ENCODE results near the gene NME3. TPM values are rescaled to one million over a fixed set of nuclear protein-coding genes. Genes with fewer than 3 reads are reported as not detected.

Gene NME3
- total and polyA plus RNA-seq, 9 of the 15 experiments (the other 6 are each of a cell fraction or from before 2014, with no cell fraction given): 0.68 to 76.3 (median 11.5) TPM

DNA sequence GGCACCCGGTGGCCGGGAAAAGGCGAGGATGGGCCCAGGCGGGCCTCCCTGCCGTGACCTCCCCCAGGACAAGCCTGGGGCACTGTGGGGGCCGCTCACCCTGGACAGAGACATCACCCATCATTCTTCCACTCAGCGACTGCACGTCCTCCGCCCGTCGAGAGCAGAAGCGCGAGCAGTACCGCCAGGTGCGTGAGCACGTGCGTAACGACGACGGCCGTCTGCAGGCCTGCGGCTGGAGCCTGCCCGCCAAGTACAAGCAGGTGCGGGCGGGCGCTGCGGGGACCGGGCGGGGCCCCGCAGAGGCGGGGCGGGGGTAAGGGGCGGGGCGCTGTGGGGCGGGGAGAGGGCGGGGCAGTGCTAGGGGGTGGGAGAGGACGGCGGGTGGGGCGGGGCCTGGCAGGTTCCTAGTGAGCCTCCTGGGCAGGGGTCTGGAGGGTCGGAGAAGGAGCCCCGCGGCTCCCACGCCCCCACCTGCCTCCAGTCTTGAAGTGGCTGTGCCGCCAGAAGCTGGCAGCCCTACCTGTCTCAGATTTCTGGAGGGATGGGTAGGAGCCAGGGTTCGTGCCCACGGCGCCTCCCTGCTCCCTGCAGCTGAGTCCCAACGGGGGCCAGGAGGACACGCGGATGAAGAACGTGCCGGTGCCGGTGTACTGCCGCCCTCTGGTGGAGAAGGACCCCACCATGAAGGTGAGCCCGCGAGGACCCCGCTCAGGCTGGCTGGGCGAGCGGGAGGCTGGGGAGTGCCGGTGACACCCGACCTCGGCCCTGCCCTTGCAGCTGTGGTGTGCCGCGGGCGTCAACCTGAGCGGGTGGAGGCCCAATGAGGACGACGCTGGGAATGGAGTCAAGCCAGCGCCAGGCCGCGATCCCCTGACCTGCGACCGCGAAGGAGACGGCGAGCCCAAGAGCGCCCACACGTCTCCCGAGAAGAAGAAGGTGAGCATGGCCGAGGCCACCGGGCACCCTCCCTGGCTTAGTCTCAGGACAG lies 7.5 kb downstream of the NME3 start:
- no peak overlapping the region for H3K4me3 ChIP-seq
- TF ChIP-seq TEAD4 (IDR thresholded peaks at IDR 0.05; ENCODE audit: low read length): no peak
- TF ChIP-seq TEAD4 (CRISPR knock-in tag; IDR thresholded peaks at IDR 0.05; ENCODE audit: borderline replicate concordance): no peak
- TF ChIP-seq TAL1 (IDR thresholded peaks at IDR 0.05): no peak
- no peak for TF ChIP-seq U2AF2 (optimal IDR thresholded peaks at IDR 0.05; ENCODE audit: low read depth, low read length)
- no peak for TF ChIP-seq IRF2 (CRISPR knock-in tag; IDR thresholded peaks at IDR 0.05)
- TF ChIP-seq, protein P1, sequence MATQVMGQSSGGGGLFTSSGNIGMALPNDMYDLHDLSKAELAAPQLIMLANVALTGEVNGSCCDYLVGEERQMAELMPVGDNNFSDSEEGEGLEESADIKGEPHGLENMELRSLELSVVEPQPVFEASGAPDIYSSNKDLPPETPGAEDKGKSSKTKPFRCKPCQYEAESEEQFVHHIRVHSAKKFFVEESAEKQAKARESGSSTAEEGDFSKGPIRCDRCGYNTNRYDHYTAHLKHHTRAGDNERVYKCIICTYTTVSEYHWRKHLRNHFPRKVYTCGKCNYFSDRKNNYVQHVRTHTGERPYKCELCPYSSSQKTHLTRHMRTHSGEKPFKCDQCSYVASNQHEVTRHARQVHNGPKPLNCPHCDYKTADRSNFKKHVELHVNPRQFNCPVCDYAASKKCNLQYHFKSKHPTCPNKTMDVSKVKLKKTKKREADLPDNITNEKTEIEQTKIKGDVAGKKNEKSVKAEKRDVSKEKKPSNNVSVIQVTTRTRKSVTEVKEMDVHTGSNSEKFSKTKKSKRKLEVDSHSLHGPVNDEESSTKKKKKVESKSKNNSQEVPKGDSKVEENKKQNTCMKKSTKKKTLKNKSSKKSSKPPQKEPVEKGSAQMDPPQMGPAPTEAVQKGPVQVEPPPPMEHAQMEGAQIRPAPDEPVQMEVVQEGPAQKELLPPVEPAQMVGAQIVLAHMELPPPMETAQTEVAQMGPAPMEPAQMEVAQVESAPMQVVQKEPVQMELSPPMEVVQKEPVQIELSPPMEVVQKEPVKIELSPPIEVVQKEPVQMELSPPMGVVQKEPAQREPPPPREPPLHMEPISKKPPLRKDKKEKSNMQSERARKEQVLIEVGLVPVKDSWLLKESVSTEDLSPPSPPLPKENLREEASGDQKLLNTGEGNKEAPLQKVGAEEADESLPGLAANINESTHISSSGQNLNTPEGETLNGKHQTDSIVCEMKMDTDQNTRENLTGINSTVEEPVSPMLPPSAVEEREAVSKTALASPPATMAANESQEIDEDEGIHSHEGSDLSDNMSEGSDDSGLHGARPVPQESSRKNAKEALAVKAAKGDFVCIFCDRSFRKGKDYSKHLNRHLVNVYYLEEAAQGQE (IDR thresholded peaks at IDR 0.05; ENCODE audit: borderline replicate concordance): no peak
- TF ChIP-seq, protein P1 (CRISPR knock-in tag; IDR thresholded peaks at IDR 0.05; ENCODE audit: low read depth): no peak
- no peak for TF ChIP-seq LCOR (CRISPR knock-in tag; IDR thresholded peaks at IDR 0.05)
- no peak for TF ChIP-seq C11orf30 (IDR thresholded peaks at IDR 0.05; ENCODE audit: low read depth)
- TF ChIP-seq SP1 (CRISPR knock-in tag; IDR thresholded peaks at IDR 0.05): peak; percentile 63; the same call in 1 of the 2 replicates
- TF ChIP-seq, protein P2, sequence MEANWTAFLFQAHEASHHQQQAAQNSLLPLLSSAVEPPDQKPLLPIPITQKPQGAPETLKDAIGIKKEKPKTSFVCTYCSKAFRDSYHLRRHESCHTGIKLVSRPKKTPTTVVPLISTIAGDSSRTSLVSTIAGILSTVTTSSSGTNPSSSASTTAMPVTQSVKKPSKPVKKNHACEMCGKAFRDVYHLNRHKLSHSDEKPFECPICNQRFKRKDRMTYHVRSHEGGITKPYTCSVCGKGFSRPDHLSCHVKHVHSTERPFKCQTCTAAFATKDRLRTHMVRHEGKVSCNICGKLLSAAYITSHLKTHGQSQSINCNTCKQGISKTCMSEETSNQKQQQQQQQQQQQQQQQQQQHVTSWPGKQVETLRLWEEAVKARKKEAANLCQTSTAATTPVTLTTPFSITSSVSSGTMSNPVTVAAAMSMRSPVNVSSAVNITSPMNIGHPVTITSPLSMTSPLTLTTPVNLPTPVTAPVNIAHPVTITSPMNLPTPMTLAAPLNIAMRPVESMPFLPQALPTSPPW (CRISPR knock-in tag; IDR thresholded peaks at IDR 0.05): peak; percentile 82
- TF ChIP-seq STAT5B (CRISPR knock-in tag; IDR thresholded peaks at IDR 0.05): no peak

More for the DNA sequence above, 7.5 kb downstream of the NME3 start:
- H2AFZ ChIP-seq (ENCODE audit: low read depth, low read length): 0 out of 2 replicates have a peak overlapping the region, but pooled peaks have one; percentile 55
- H3K4me2 ChIP-seq (ENCODE audit: insufficient read depth, low read length): no peak overlapping the region; the same call in 1 of the 2 replicates
- DNase-seq (ENCODE audit: extremely low read depth in 1 of 4, low spot score in 3 of 4): peak; percentile 69 to 98 (median 96)
- WGBS (ENCODE audit: insufficient coverage, low coverage, missing lambda C conversion rate): 41% methylated on average over 40 of the region's 81 CpGs
- ChIA-PET CTCF (ENCODE audit: low intra/inter-chr PET ratio) (no interaction called here), POLR2A (interaction anchor here (1.6 kb wide), 1 partner anchor 9 kb away, joined by 9 read pairs; the partner anchor contains the start of genes EME2 and MRPS34)
- peaks cover 77% of the 10 kb centered on the region; the same call in 2 of the 3 replicates for H3K36me3 ChIP-seq (ENCODE audit: control insufficient read depth, insufficient read depth, low read length)
- no peaks in the 10 kb centered on the region for H4K20me1 ChIP-seq (replicated peaks; ENCODE audit: control insufficient read depth, insufficient read depth, low read length)
- peak overlapping the region; percentile 34 to 79 for H3K9ac ChIP-seq (ENCODE audit: insufficient read depth in 1 of 2, low read depth in 2 of 2, low read length in 2 of 2)
- ATAC-seq: peak; percentile 91
- intact Hi-C loops (cut with micrococcal nuclease): no loop called here
- peak overlapping the region; percentile 35; the same call in 1 of the 3 replicates for H3K27ac ChIP-seq (ENCODE audit: extremely low read depth, low read depth, low read length)
- peaks cover 9 to 85% of the 10 kb centered on the region in 2 experiments; a peak in 4 of 5 replicates for H3K4me1 ChIP-seq (replicated peaks in 1 of 2; ENCODE audit: control insufficient read depth in 2 of 2, insufficient read depth in 2 of 2, low read length in 2 of 2)
- FAIRE-seq: no peak
- no peaks in the 10 kb centered on the region; the same call in 2 of the 3 replicates for H3K79me2 ChIP-seq (ENCODE audit: control insufficient read depth, insufficient read depth, low read length)
- H3K9me1 ChIP-seq (ENCODE audit: control insufficient read depth, insufficient read depth, low read length): no peaks in the 10 kb centered on the region
- H3K9me3 ChIP-seq (replicated peaks; ENCODE audit: control insufficient read depth, insufficient read depth, low read depth, low read length): no peaks in the 10 kb centered on the region
- no TSS peak for BruUV-seq (replicated peaks)
- in situ Hi-C loops (cut with MboI): loop anchor here (5.0 kb wide), 1 partner anchor 52 kb away; no protein-coding TSS in a partner anchor
- no peaks in the 10 kb centered on the region for H3K27me3 ChIP-seq (ENCODE audit: control insufficient read depth in 2 of 2, insufficient read depth in 2 of 2, low read length in 2 of 2)
